ENCODE results near the gene HSD17B8.
A peak's percentile ranks its signal among the peaks of the same experiment; 100 is the strongest.

The HSD17B8 gene

DNA sequence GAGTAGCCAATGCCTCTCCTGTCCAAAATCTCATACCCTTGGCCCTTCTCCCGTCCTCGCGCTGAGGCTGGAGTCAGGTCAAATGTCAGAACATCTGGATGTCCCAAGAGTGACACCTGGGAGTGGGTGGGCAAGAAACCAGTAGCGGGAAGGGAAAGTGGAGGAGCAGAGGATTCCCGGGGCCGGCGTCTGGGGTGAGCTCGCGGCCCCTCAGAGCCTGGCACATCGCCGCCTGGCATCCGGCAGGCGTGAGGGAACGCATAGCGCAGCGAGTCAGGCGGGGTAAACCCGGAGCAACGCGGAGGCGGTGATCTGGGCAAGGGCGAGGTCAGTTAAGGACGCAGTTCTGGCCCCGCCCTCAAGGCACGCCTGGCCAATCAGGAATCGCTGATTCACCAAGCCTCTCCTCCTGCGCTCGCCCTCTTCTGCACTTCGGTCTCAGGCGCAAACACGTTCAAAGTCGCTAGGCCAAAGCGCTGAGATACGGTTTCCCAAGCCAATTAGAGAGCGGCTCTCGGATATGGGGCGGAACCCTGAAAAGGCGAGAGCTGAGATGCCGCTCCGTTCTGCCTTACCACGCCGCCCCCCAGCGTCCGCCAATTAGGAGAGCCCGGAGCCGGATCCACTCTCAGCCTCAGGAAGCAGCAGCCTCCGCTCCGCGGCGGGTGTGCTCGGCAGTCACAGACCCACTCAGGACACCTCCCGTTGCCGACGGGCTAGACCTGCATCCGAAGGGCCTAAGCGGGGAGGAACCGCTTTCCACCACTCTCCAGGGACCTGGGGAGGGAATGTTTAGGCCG, 44.7 kb downstream of the HSD17B8 start:
- peak; percentile 97 to 99 (median 99) for DNase-seq

DNA sequence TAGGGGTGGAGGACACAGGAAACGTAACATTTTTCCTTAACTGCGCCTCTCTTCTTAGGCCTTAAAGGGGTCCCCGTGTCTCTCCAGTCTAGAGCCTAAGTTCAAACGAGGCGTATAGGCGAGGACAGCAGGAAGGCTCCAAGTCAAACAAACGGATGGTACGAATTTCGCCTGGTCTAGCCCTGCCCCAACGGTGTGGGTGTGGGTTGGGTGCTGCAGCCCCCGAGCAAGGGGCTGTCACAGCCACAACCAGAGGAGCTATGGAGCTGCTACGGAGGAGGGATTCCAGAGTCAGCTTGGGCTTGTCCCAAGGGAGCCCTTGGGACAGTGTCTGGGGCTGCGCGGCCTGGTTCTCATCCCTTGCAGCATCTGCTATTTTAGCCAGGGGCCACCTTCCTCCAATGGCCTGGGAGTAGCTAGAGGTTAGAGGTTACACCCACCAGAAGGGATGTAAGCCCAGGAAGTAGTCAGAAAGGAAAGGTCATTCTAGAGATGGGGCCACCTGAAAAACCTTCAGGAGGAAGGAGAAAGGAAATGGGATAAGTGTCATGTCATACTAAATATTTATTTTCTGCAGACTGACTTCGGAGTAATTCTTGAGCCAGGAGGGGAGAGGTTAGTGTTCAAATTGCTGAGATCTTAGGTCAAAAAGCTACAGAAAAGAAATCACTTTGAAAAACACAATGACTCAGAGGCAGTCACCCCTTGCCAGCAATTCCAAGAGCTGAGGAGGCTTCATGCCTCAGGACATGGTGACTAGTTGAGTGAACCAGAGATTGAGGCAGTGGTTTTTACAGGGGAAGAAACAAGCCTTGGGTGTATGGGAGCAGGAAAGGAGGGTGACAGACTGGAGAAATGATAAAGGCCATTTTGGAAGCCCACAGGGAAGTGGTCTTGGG, 45.5 kb downstream of the HSD17B8 start:
- peak in 1 of 3 experiments; percentile 20 for DNase-seq

DNA sequence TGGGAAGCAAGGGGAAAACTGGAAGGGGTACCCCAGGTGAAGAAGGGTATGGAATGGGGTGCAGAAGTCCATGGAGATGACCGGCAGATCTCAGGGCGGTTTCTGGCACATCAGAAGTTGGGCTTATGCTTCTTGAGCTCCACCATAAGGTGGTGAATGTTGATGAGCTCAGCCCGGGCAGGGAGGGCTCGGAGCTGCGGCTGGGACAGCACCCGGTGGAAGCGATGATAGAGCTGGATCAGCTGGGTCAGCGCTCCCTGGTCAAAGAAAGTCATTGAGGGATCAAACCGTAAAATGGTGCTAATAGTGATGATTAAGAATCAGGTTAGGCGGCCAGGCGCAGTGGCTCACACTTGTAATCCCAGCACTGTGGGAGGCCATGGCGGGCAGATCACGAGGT, 46.3 kb downstream of the HSD17B8 start:
- DNase-seq, result no peak

DNA sequence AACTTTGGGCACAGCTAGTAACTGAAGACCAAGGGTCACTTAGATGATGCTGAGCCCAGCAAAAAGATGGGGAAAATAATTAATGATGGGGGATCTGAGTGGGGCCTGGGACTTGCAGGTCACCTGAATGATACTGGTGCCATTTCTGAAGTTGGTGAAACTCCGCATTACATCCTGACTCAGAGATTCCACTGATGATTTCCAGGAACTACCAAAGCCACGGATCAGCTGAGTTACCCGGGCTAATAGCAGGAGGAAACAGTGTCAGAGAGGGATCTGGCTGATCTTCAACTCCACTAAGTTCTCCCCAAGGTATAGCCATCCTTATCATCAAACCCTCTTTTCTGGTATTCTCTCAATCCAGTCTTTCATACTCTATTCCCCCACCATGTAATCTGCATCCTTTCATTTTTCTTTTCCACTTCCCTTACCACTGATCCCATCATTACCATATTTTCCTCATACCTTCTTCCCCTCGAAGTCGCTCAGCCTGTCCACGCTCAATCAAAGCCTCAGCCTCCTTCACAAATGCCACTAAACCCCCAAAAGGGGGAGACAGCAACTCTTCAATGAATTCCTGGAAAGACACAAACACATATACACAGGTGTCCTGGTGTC, 47.0 kb downstream of the HSD17B8 start:
- no peak for DNase-seq

DNA sequence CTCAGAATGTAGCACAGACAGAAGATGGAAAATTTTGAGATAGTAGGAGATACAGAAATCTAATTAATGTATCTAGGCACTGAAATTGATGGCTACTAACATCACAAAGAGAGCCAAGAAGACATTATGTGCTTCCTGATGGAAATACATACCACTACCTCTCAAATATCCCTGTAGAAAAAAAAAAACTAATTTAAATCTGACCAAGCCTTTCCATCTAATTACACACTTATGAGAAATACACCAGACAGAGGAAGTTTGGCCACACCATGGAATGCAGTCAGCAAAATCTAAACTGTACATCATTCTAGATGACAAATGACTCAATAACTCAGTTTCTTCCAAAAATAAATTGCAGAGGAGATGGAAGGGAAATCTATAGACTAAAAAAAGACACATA, 48.3 kb downstream of the HSD17B8 start:
- DNase-seq, result no peak

DNA sequence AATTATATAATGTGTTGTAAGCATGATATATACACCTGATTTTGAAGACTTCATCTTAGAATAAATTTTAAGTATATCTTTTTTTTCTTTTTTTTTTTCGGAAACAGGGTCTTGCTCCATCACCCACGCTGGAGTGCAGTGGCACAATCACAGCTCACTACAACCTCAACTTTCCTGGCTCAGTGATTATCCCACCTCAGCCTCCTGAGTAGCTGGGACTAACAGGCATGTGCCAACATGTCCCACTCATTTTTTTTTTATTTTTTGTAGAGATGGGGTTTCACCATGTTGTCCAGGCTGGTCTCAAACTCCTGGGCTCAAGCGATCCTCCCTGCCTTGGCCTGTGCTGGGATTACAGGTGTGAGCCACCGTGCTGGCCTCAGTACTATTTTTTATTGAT, 50.1 kb downstream of the HSD17B8 start:
- no peak for DNase-seq

All from NCI-H1417 (cell line).